HEK293 (cell line): Measurements from ENCODE around the gene CYP4Z1.
"Not testable (repeated sequence)": the region's sequence is repeated elsewhere in the genome, so short reads cannot be mapped to it uniquely, and the experiment has no call there.

Experiments
- CTCF ChIA-PET: fragments of 350-600 bp; formaldehyde crosslinking; extraction: SDS; loops from one replicate; lab custom pipeline; 2021; ENCODE audit warnings: antibody characterized with exemption; lab: Yijun Ruan, JAX
- POLR2A ChIA-PET: fragments of 300-600 bp; formaldehyde crosslinking; extraction: SDS; loops from one replicate; lab custom pipeline; 2020; ENCODE audit warnings: antibody characterized with exemption, inconsistent platforms; lab: Yijun Ruan, JAX
- H3K27ac ChIP-seq: fragments of 200-500 bp; sonication (Bioruptor generic); 2 replicates; pipeline ENCODE4 v1.5.1; 2014; ENCODE audit warnings: low read depth, low read length, control low read depth, inconsistent platforms; ENCODE audit errors: extremely low read depth
- H3K36me3 ChIP-seq, 2 experiments: fragments of 200-500 bp in 1 of 2; sonication (Bioruptor generic) in 1 of 2; 1 replicate in 1 of 2; 2 replicates in 1 of 2; pipeline ENCODE4 v1.5.1; 2014 to 2017; ENCODE audit warnings: inconsistent platforms in 2 of 2, low read length in 2 of 2; ENCODE audit not compliant: control insufficient read depth in 2 of 2, insufficient read depth in 1 of 2
- H3K4me1 ChIP-seq: fragments of 200-500 bp; sonication (Bioruptor generic); 2 replicates; pipeline ENCODE4 v1.5.1; 2014; ENCODE audit warnings: mild to moderate bottlenecking, low read length, inconsistent platforms; ENCODE audit not compliant: control insufficient read depth, insufficient read depth
- H3K4me3 ChIP-seq: 2 replicates; pipeline ENCODE4 v1.5.1; 2011; ENCODE audit warnings: low read depth, mild to moderate bottlenecking, control low read depth, low read length, moderate library complexity
- H3K9me3 ChIP-seq: fragments of 200-500 bp; sonication (Bioruptor generic); 2 replicates; pipeline ENCODE4 v1.5.1; 2014; ENCODE audit warnings: low read depth, low read length, inconsistent platforms; ENCODE audit not compliant: control insufficient read depth, insufficient read depth
- GLIS1 ChIP-seq: fragments of 450-650 bp; formaldehyde crosslinking; IDR thresholded peaks from 2 replicates; pipeline ENCODE4 v1.5.1; 2016; ENCODE audit warnings: missing biosample characterization, missing genetic modification characterization
- KLF10 ChIP-seq: fragments of 450-650 bp; IDR thresholded peaks from 2 replicates; pipeline ENCODE4 v1.5.1; 2018; ENCODE audit warnings: missing biosample characterization, mild to moderate bottlenecking, missing genetic modification characterization
- MZF1 ChIP-seq: fragments of 450-650 bp; formaldehyde crosslinking; IDR thresholded peaks from 2 replicates; pipeline ENCODE4 v1.5.1; 2017; ENCODE audit warnings: missing biosample characterization, missing genetic modification characterization, borderline replicate concordance
- OSR2 ChIP-seq: fragments of 450-650 bp; formaldehyde crosslinking; IDR thresholded peaks from 2 replicates; pipeline ENCODE4 v1.5.1; 2016; ENCODE audit warnings: missing biosample characterization, missing genetic modification characterization
- RBAK ChIP-seq: fragments of 450-650 bp; formaldehyde crosslinking; IDR thresholded peaks from 2 replicates; pipeline ENCODE4 v1.5.1; 2016; ENCODE audit warnings: missing biosample characterization, missing genetic modification characterization
- SCRT1 ChIP-seq: fragments of 450-650 bp; formaldehyde crosslinking; IDR thresholded peaks from 2 replicates; pipeline ENCODE4 v1.5.1; 2016; ENCODE audit warnings: missing biosample characterization, missing genetic modification characterization, borderline replicate concordance
- SCRT2 ChIP-seq: fragments of 450-650 bp; formaldehyde crosslinking; IDR thresholded peaks from 2 replicates; pipeline ENCODE4 v1.5.1; 2016; ENCODE audit warnings: missing biosample characterization, missing genetic modification characterization
- WT1 ChIP-seq: fragments of 450-650 bp; formaldehyde crosslinking; IDR thresholded peaks from 2 replicates; pipeline ENCODE4 v1.5.1; 2016; ENCODE audit warnings: missing biosample characterization, missing genetic modification characterization
- ZFHX2 ChIP-seq: fragments of 450-650 bp; formaldehyde crosslinking; conservative IDR thresholded peaks from 2 replicates; pipeline ENCODE4 v1.5.1; 2016; ENCODE audit warnings: missing biosample characterization, missing genetic modification characterization
- ZNF10 ChIP-seq: fragments of 450-650 bp; formaldehyde crosslinking; IDR thresholded peaks from 2 replicates; pipeline ENCODE4 v1.5.1; 2017; ENCODE audit warnings: missing biosample characterization, missing genetic modification characterization
- ZNF148 ChIP-seq: fragments of 450-650 bp; formaldehyde crosslinking; IDR thresholded peaks from 2 replicates; pipeline ENCODE4 v1.5.0; 2017; ENCODE audit warnings: missing biosample characterization, missing genetic modification characterization, borderline replicate concordance
- ZNF155 ChIP-seq: fragments of 450-650 bp; formaldehyde crosslinking; IDR thresholded peaks from 2 replicates; pipeline ENCODE4 v1.5.1; 2016; ENCODE audit warnings: missing biosample characterization, missing genetic modification characterization
- ZNF426 ChIP-seq: fragments of 450-650 bp; formaldehyde crosslinking; IDR thresholded peaks from 2 replicates; pipeline ENCODE4 v1.5.1; 2017; ENCODE audit warnings: missing biosample characterization, missing genetic modification characterization, mild to moderate bottlenecking, inconsistent platforms, moderate library complexity
- ZNF488 ChIP-seq: fragments of 450-650 bp; formaldehyde crosslinking; IDR thresholded peaks from 2 replicates; pipeline ENCODE4 v1.5.1; 2016; ENCODE audit warnings: missing biosample characterization, missing genetic modification characterization
- ZNF654 ChIP-seq: fragments of 450-650 bp; formaldehyde crosslinking; IDR thresholded peaks from 2 replicates; pipeline ENCODE4 v1.5.1; 2016; ENCODE audit warnings: low read depth, missing biosample characterization, missing genetic modification characterization
- ZNF776 ChIP-seq: fragments of 450-650 bp; formaldehyde crosslinking; IDR thresholded peaks from 2 replicates; pipeline ENCODE4 v1.5.0; 2017; ENCODE audit warnings: missing biosample characterization, missing genetic modification characterization, borderline replicate concordance
- ZNF777 ChIP-seq: fragments of 450-650 bp; formaldehyde crosslinking; IDR thresholded peaks from 2 replicates; pipeline ENCODE4 v1.5.1; 2017; ENCODE audit warnings: missing biosample characterization, missing genetic modification characterization, borderline replicate concordance
- ZNF791 ChIP-seq: fragments of 450-650 bp; formaldehyde crosslinking; IDR thresholded peaks from 2 replicates; pipeline ENCODE4 v1.5.1; 2016; ENCODE audit warnings: missing biosample characterization, missing genetic modification characterization
- ZSCAN30 ChIP-seq: fragments of 450-650 bp; IDR thresholded peaks from 2 replicates; pipeline ENCODE4 v1.5.1; 2018; ENCODE audit warnings: missing biosample characterization, mild to moderate bottlenecking, missing genetic modification characterization, moderate library complexity
- TF ChIP-seq, protein P1 (sequence below): fragments of 450-650 bp; formaldehyde crosslinking; IDR thresholded peaks from 2 replicates; pipeline ENCODE4 v1.5.1; 2016; ENCODE audit warnings: missing biosample characterization, missing genetic modification characterization
- TF ChIP-seq, protein P2 (sequence below): fragments of 450-650 bp; formaldehyde crosslinking; IDR thresholded peaks from 2 replicates; pipeline ENCODE4 v1.5.1; 2016; ENCODE audit warnings: missing biosample characterization, missing genetic modification characterization

The CYP4Z1 gene

DNA sequence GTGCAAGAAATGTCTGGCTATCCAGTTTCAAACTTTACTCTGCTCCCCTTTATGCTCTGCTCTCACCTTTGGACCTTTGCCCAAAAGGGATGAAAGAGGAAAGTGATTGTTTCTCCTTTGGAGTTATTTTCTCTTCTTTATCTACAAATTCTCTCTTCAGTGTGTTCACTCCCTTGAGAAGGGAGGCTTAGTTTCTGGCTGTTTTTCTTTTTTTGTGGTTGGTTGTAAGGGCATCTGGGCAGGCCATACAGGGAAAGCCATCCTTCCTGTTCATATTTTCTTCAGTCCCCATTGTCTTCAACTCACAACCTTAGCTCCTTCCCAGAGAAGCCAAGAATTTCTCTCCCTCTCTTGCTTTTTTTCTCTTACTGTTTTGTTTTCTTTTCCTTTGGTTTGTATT lies 2.5 kb downstream of the CYP4Z1 start:
- H3K9me3 ChIP-seq, POLR2A ChIA-PET: not testable (repeated sequence)

DNA sequence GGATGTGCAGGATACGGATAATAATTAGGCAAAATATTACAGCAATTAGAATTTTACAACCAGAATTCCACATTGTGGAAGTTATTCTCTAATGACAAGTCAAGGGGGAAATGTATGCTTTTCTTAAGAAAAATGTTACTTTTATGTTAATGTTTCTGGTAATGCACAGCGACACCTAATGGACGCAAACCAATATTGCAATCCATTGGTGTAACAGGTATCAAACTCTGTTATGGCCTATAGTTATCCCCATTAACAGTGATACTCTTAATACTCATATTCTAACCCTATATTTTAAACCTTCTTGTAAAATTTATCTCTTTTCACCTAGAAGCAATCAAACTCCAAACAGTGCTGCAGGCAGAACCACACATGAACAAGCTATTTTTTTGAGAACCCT lies 22.3 kb downstream of the CYP4Z1 start:
- TF ChIP-seq SCRT1 (tag by site-specific recombination): 0 out of 2 replicates have a peak, but pooled peaks have one; percentile 56
- peak; percentile 88 for TF ChIP-seq SCRT2 (tag by site-specific recombination)
- peak; percentile 60 for TF ChIP-seq ZNF654 (tag by site-specific recombination)
- H3K4me3 ChIP-seq, H3K9me3 ChIP-seq, H3K4me1 ChIP-seq, POLR2A ChIA-PET, H3K36me3 ChIP-seq, H3K27ac ChIP-seq: not testable (repeated sequence)
- CTCF ChIA-PET: interaction anchor here (0.7 to 0.9 kb wide), 3 partner anchors 26 to 334 kb away, joined by 3 read pairs; no protein-coding TSS in a partner anchor

More for the DNA sequence above, 2.5 kb downstream of the CYP4Z1 start:
- H3K27ac ChIP-seq, H3K36me3 ChIP-seq, CTCF ChIA-PET, H3K4me1 ChIP-seq, H3K4me3 ChIP-seq: not testable (repeated sequence)
- TF ChIP-seq MZF1 (tag by site-specific recombination) (0 out of 2 replicates have a peak, but pooled peaks have one; percentile 45), WT1 (tag by site-specific recombination) (peak; percentile 64; the same call in 1 of the 2 replicates)

- H3K36me3 ChIP-seq, H3K9me3 ChIP-seq, H3K27ac ChIP-seq, POLR2A ChIA-PET, H3K4me1 ChIP-seq, H3K4me3 ChIP-seq: not testable (repeated sequence)
- peak; percentile 55 for TF ChIP-seq ZNF654 (tag by site-specific recombination)
- CTCF ChIA-PET: interaction anchor here (0.6 kb wide), 2 partner anchors 25 to 29 kb away, joined by 3 read pairs; no protein-coding TSS in a partner anchor
Measured at GRCh38 chr1:47091476-47091875, 24.4 kb downstream of the CYP4Z1 start.

GRCh38 chr1:47104816-47105215 lies 37.8 kb downstream of the CYP4Z1 start:
- H3K36me3 ChIP-seq: no peaks in the 10 kb centered on the region
- TF ChIP-seq ZFHX2 (tag by site-specific recombination) (no peak), ZNF776 (tag by site-specific recombination) (no peak), ZNF488 (tag by site-specific recombination) (no peak), ZNF148 (tag by site-specific recombination) (no peak), ZNF426 (tag by site-specific recombination) (no peak), GLIS1 (tag by site-specific recombination) (no peak), ZNF155 (tag by site-specific recombination) (no peak), ZNF791 (tag by site-specific recombination) (no peak), ZSCAN30 (tag by site-specific recombination) (no peak), KLF10 (tag by site-specific recombination) (no peak), ZNF777 (tag by site-specific recombination) (no peak), OSR2 (tag by site-specific recombination) (no peak), ZNF10 (no peak), RBAK (tag by site-specific recombination) (no peak)
- TF ChIP-seq, protein P1, sequence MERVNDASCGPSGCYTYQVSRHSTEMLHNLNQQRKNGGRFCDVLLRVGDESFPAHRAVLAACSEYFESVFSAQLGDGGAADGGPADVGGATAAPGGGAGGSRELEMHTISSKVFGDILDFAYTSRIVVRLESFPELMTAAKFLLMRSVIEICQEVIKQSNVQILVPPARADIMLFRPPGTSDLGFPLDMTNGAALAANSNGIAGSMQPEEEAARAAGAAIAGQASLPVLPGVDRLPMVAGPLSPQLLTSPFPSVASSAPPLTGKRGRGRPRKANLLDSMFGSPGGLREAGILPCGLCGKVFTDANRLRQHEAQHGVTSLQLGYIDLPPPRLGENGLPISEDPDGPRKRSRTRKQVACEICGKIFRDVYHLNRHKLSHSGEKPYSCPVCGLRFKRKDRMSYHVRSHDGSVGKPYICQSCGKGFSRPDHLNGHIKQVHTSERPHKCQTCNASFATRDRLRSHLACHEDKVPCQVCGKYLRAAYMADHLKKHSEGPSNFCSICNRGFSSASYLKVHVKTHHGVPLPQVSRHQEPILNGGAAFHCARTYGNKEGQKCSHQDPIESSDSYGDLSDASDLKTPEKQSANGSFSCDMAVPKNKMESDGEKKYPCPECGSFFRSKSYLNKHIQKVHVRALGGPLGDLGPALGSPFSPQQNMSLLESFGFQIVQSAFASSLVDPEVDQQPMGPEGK: no peak
- TF ChIP-seq, protein P2, sequence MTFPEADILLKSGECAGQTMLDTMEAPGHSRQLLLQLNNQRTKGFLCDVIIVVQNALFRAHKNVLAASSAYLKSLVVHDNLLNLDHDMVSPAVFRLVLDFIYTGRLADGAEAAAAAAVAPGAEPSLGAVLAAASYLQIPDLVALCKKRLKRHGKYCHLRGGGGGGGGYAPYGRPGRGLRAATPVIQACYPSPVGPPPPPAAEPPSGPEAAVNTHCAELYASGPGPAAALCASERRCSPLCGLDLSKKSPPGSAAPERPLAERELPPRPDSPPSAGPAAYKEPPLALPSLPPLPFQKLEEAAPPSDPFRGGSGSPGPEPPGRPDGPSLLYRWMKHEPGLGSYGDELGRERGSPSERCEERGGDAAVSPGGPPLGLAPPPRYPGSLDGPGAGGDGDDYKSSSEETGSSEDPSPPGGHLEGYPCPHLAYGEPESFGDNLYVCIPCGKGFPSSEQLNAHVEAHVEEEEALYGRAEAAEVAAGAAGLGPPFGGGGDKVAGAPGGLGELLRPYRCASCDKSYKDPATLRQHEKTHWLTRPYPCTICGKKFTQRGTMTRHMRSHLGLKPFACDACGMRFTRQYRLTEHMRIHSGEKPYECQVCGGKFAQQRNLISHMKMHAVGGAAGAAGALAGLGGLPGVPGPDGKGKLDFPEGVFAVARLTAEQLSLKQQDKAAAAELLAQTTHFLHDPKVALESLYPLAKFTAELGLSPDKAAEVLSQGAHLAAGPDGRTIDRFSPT (tag by site-specific recombination): no peak
- TF ChIP-seq, all 188 proteins: peak for 0
- ChIA-PET POLR2A (interaction anchor here (0.6 kb wide), 1 partner anchor 59 kb away, joined by 9 read pairs; no protein-coding TSS in a partner anchor), CTCF (no interaction called here)
- H3K27ac ChIP-seq: no peak overlapping the region
- no peaks in the 10 kb centered on the region for H3K4me1 ChIP-seq
- H3K9me3 ChIP-seq: no peaks in the 10 kb centered on the region
- H3K4me3 ChIP-seq: no peak overlapping the region
